Breast epithelium (tissue), 3 donors: Measurements from ENCODE around the gene CACNA1B.
"Not testable (repeated sequence)": the region's sequence is repeated elsewhere in the genome, so short reads cannot be mapped to it uniquely, and the experiment has no call there.

ENCODE experiments used
- CTCF ChIP-seq, 3 donors: fragments of 450-650 bp; IDR thresholded peaks; one replicate each; pipeline ENCODE4 v1.5.1; 2016 to 2017; ENCODE audit warnings: antibody characterized with exemption in 3 of 3, mild to moderate bottlenecking in 3 of 3, moderate library complexity in 3 of 3
- POLR2A ChIP-seq: fragments of 450-650 bp; IDR thresholded peaks from one replicate; pipeline ENCODE4 v1.6.1; 2016; ENCODE audit warnings: antibody characterized with exemption, mild to moderate bottlenecking, moderate library complexity
- POLR2AphosphoS5 ChIP-seq, 3 donors: sonication (generic); formaldehyde crosslinking; IDR thresholded peaks; one replicate each; pipeline ENCODE4 v1.6.1; 2017; ENCODE audit warnings: antibody characterized with exemption in 3 of 3

- not testable (repeated sequence) for TF ChIP-seq CTCF (IDR thresholded peaks at IDR 0.05); POLR2AphosphoS5 (IDR thresholded peaks at IDR 0.05); POLR2A
Observed at GRCh38 chr9:138166793-138167192, 289.2 kb downstream of the CACNA1B start.
